Omental fat pad (tissue), 4 donors: ENCODE data around the gene RBM28. TPM values are rescaled to one million over a fixed set of nuclear protein-coding genes. Genes with fewer than 3 reads are reported as not detected.

ENCODE experiments used
- ATAC-seq: fragments of 150-250 bp; one replicate; pipeline ENCODE4 v1.9.1; 2016; ENCODE audit warnings: mild to moderate bottlenecking, moderate library complexity; ENCODE audit not compliant: low FRiP score
- DNase-seq: peaks from one replicate; pipeline ENCODE4 v3.0.0-alpha.2; 2019; ENCODE audit warnings: low spot score
- CTCF ChIP-seq, 3 donors: fragments of 450-650 bp; IDR thresholded peaks; one replicate each; pipeline ENCODE4 v1.5.1; 2016 to 2017; ENCODE audit warnings: antibody characterized with exemption in 3 of 3, mild to moderate bottlenecking in 3 of 3, moderate library complexity in 2 of 3
- total RNA-seq, 4 donors: library from RNA; depleted of rRNA; stranded (reverse); fragments of >200 nt; gene quantifications; one replicate each; pipeline ENCODE4 v1.1.0, GENCODE V29; 2016

RBM28 gene
- total RNA-seq, 4 donors from 2014 or later = 21.5 to 79.0 (median 29.5) TPM

- no peak for ATAC-seq
- no peak for TF ChIP-seq CTCF (IDR thresholded peaks at IDR 0.05)
- DNase-seq = no peak
Measured at GRCh38 chr7:128362670-128363069, 19.0 kb upstream of the RBM28 start.

- DNase-seq (no peak), ATAC-seq (peak; percentile 87)
- TF ChIP-seq CTCF (IDR thresholded peaks at IDR 0.05) = no peak
Measured at GRCh38 chr7:128361411-128362379, 18.0 kb upstream of the RBM28 start, which contains the start of gene PRRT4. Gene PRRT4 (minus strand): TSS chr7:128361690.

- ATAC-seq (no peak), DNase-seq (no peak)
- no peak for TF ChIP-seq CTCF (IDR thresholded peaks at IDR 0.05)
Measured at GRCh38 chr7:128360359-128360678, 16.6 kb upstream of the RBM28 start.

- no peak for TF ChIP-seq CTCF (IDR thresholded peaks at IDR 0.05)
- ATAC-seq = no peak
- no peak for DNase-seq
Measured at GRCh38 chr7:128359939-128360338, 16.2 kb upstream of the RBM28 start.

GRCh38 chr7:128359336-128359735 lies 15.6 kb upstream of the RBM28 start:
- no peak for ATAC-seq
- no peak for DNase-seq
- TF ChIP-seq CTCF (IDR thresholded peaks at IDR 0.05) = no peak

- TF ChIP-seq CTCF (IDR thresholded peaks at IDR 0.05) = no peak
- ATAC-seq (no peak), DNase-seq (no peak)
Measured at GRCh38 chr7:128358233-128358632, 14.5 kb upstream of the RBM28 start.

- TF ChIP-seq CTCF (IDR thresholded peaks at IDR 0.05) = no peak
- no peak for ATAC-seq
- no peak for DNase-seq
Measured at GRCh38 chr7:128357217-128357613, 13.5 kb upstream of the RBM28 start.
